Stimulated activated CD4-positive, alpha-beta T cell treated with anti-CD3 and anti-CD28 coated beads, Interleukin-1b, Interleukin-23, amount 100 ng/mL, for 4 hours (primary cell): ENCODE results near the gene TMEM54.

ENCODE experiments used
- DNase-seq, 2 donors: peaks; one replicate each; pipeline ENCODE4 v3.0.0-alpha.2; 2020; ENCODE audit warnings: low read depth in 2 of 2

The TMEM54 gene

GRCh38 chr1:32895325-32896215, 5.6 kb downstream of the TMEM54 start:
- no peak for DNase-seq

GRCh38 chr1:32894681-32895080, 6.5 kb downstream of the TMEM54 start:
- no peak for DNase-seq

GRCh38 chr1:32894019-32894600, 7.1 kb downstream of the TMEM54 start:
- DNase-seq = no peak

GRCh38 chr1:32893198-32894018, 7.8 kb downstream of the TMEM54 start:
- DNase-seq = peak in 1 of 2 donors; percentile 18

DNA sequence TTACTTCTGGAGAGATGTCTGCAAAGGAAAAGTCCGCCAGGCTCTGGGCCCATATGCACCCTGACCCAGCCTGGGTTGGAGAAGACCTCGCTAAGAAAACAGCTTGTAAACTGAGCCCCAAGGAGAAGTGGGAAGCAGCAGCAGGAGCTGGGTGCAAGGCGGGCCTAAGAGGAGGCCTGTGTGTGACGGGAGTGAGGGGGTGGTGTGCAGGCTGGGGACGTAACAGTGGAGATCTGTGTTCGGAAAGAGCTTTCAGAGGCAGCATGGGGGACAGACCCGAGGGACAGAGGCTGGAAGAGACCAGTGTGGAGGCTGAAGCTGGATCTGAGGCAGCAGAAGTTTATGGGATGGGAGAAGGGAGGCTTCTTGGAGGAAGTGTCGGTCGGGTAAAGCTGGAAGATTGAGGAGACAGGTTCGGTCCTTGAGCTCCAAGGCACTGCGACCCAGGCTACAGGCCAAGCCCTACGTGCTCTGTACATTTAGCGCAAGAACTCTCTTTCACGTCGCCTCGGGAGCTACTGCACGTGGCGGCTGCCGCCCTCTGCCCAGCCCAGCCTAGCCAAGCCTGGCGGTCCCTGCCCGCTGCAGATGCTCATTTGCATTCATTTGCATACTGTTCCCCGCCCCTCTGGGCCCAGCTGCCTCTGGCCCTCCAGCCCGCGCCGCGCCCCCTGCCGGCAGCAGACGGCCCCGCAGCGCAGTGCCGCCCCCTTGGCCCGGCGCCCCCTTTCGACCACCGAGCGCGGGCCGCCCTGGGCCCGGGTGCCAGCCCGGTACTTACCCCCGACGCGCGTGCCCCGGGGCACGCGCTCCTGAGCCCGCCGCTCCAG, 8.6 kb downstream of the TMEM54 start:
- peak in 1 of 2 donors; percentile 29 for DNase-seq

- no peak for DNase-seq
Measured at GRCh38 chr1:32891630-32892029, 9.6 kb downstream of the TMEM54 start.

- DNase-seq = no peak
Measured at GRCh38 chr1:32891241-32891570, 10.0 kb downstream of the TMEM54 start.

DNA sequence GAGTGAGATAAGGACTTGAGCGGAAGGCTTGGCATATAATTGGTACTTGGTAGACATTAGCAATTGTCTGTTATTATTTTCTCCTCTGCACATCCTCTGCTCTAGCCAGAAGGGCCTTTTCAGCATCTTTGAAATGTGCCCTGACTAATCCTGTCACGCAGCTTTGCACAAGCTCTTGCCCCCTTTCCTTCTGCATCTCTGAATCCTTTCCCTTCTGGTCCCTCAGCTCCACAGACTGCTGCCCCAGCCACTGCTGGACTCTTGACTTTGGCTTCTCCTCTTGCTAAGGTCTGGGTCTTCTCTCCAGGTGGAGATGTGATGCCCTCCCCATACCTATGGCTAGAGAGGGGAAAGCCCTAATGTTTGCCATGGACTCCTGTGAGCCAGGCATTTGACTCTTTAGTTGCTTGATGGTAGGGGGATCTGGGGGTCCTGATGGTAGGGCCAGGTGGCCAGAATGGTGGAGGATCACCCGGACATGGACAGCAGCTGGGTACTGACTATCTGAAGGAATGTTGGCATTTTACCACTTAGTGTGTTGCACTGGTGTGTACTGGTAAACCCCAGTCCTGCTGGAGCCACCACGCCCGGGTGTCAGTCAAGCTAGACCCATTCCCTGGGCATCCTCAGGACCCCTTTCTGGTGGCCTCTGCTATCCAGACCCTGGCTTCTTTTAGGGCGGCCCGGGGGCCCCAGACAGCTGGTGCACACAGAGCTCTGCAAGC, 10.5 kb downstream of the TMEM54 start:
- DNase-seq = no peak

- DNase-seq = no peak
Measured at GRCh38 chr1:32889731-32890278, 11.4 kb downstream of the TMEM54 start.

DNA sequence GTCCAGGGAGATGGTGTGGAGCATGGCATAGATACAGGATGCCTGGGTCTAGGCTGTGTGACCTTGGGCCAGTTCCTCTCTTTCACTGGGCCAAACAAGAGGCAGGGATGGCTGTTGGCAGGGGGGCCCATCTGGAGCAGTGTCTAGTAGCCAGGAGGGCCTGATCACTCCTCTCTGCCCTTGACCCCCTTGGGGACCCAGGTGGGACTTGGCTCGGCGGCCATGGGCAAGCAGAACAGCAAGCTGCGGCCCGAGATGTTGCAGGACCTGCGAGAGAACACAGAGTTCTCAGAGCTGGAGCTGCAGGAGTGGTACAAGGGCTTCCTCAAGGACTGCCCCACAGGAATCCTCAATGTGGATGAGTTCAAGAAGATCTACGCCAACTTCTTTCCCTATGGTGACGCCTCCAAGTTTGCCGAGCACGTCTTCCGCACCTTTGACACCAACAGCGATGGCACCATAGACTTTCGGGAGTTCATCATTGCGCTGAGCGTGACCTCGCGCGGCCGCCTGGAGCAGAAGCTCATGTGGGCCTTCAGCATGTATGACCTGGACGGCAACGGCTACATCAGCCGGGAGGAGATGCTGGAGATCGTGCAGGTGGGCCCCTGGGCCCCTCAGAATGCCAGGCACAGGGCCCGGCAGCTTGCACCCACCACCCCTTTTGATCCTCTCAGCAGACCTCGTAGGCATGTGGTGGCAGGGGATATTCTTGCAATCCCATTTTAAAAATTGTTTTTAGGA, 12.3 kb downstream of the TMEM54 start:
- DNase-seq = no peak

- no peak for DNase-seq
Measured at GRCh38 chr1:32888134-32888533, 13.1 kb downstream of the TMEM54 start.

GRCh38 chr1:32887623-32888022, 13.6 kb downstream of the TMEM54 start:
- no peak for DNase-seq

DNA sequence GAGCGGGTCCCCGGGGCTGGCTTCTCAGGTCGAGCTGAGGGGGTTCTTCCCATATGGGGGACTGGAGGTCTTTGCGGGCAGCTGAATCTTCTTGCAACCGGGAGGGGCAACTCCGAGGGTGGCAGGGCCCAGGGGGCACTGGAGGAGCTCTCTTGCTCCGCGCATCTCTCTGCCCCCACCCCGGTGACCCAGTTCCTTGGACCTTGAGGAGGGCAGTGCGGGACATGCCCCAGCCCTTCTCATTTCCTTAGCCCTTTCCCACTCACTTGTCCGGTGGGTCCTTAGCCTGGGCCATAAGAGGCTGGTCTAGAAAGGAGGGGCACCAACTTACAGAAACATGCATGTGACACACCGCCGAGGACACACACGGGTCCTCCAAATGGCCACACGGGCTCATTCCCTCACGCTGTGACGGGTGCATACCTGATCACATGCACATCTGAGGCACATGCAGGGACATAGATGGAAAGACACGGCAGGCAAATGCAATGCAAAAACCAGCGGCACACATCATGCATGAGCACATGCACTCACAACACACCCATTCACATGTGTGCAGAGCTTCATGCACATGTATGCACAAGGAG, 14.3 kb downstream of the TMEM54 start:
- no peak for DNase-seq

GRCh38 chr1:32886004-32886827, 15.0 kb downstream of the TMEM54 start, which contains the start of gene HPCA:
TSS of gene HPCA (plus strand) at chr1:32886491. CDS start at chr1:32888899, 2,408 bp downstream.
- no peak for DNase-seq

- DNase-seq = no peak
Measured at GRCh38 chr1:32885676-32886003, 15.5 kb downstream of the TMEM54 start.

GRCh38 chr1:32884726-32885125, 16.5 kb downstream of the TMEM54 start:
- no peak for DNase-seq

DNA sequence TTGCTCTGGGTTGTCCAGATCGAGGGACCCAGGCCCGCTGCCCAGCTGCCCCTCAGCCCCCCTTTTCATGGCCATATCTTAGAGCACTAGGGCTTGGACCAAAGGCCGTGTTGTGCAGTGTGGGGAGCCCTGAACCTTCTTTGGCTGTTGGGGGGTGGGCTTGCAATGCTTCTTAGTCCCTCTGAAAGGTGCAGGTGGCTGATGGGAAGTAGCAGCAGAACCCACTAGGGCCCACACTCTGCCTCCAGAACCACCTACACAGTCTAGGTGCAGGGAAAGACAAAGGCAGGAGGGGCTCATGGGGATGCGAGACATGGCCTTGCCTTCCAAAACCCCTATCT, 17.2 kb downstream of the TMEM54 start:
- no peak for DNase-seq

DNA sequence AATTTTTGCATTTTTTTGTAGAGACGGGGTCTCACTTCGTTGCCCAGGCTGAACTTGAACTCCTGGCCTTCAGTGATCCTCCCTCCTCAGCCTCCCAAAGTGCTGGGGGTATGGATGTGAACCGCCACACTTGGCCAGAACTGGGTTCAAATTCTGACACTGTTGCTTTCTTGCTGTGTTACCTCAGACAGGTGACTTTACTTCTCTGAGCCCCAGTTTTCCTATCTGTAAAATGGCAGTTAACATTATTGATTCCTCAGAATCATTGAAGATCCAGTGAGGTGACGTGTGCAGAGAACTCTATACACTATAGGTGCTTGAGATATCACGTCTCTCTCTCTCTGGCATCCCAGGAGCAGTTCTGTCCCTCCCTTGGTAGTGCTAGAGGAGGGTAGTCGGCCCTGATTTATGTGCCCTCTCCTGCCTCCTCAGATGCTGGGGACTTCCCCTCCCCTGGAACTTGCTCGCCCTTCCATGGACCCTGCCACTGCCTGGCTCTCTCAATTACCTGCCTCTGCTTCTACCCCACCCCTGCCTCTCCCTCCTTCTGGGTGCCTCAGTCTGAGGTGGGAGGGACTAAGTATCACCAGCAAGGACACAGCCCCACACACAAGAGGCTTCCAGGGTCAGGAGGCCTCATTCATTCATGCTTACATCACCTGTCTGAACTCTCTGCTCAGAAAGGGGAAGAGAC, 17.7 kb downstream of the TMEM54 start:
- DNase-seq = no peak
